GM15510 (cell line): ENCODE measurements around the gene FBXL15.

ENCODE experiments used
- POLR2A ChIP-seq: IDR thresholded peaks from 3 replicates; pipeline ENCODE4 v1.6.1; 2011; ENCODE audit warnings: borderline replicate concordance; ENCODE audit not compliant: insufficient read length; ENCODE audit errors: extremely low read depth

The FBXL15 gene, protein sequence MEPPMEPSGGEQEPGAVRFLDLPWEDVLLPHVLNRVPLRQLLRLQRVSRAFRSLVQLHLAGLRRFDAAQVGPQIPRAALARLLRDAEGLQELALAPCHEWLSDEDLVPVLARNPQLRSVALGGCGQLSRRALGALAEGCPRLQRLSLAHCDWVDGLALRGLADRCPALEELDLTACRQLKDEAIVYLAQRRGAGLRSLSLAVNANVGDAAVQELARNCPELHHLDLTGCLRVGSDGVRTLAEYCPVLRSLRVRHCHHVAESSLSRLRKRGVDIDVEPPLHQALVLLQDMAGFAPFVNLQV

DNA sequence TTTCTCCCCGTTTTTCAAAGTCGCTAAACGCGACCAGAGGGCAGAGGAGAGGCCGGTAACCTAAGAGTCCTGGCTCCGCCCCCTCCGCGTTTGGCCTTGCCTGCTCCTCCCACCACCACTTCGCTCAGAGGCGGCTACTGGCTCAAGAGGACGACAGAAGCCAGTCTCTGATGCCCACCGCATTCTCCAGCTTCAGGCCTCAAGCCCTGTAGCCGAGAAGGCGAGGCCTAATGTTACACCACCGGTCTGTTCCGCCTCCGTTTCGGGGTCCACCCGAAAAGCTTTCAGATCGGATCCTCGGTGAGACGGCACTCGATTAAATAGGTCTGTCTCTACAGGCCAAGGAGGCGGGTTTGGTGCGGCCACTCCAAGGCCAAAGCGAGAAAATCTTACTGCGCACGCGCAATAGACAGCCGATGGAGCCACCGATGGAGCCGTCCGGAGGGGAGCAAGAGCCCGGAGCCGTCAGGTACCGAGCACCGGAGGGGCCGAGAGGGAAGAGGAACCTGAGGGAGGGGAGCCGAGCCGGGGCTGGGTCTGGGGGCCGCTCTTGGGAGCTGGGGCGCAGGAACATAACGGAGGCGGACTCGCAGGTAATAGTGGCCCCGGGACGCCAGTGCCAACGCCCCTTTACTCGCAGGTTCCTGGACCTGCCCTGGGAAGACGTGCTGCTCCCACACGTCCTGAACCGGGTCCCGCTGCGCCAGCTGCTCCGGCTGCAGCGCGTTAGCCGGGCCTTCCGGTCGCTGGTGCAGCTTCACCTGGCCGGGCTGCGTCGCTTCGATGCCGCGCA, at the start of gene FBXL15:
Gene FBXL15 (plus strand): TSS at position 123 of the 793 bp plus-strand sequence. CDS start 294 bp downstream, at position 417.
- peak; percentile 37 for TF ChIP-seq POLR2A

DNA sequence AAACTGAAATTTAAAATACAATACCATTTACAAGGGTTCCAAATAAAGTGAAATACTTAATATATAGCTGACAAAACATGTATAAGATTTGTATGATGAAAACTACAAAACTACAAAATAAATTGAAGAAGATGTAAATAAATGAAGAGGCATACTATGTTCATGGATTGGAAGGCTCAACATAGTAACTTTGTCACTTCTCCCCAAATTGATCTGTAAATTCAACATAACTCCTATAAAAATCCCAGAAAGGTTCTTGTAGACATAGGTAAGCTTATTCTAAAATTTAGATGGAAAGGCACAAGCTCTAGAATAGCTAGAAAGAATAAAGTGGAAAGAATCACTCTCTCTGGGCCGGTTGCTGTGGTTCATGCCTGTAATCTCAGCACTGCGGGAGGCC, 49.3 kb upstream of the FBXL15 start:
- TF ChIP-seq POLR2A: no peak

DNA sequence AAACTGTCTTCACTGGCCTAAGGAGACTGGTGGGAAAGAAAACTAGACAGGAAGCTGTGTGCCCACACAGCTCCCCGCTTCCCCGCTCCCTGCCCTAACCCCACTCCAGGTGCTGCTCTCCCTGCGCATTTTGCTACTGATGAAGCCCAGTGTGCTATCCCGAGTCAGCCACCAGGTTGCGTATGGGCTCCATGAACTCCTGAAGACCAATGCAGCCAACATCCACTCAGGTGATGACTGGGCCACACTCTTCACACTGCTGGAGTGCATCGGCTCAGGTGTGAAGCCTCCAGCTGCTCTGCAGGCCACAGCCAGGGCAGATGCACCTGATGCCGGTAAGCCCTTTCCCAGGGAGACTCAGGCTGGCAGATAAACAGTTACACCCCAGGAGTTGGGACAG, 45.4 kb upstream of the FBXL15 start:
- no peak for TF ChIP-seq POLR2A

DNA sequence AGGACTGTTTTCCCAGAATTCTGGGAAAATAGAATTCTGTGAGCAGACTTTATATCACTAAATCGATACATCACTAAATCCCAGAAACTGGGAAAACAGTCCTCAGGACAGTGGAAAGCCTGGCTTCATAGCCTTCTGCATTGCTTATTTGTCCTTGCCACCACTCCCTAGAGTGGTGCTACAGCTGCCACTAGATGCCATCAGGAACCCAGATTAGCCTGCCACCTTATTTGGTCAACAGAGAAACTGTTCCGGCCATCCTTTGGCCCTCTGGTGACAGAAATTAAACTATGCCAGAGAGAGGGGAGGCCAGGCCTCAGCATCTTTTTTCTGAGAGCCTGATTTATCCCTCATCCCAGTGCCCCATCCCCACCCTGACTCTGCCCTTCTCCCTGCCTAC, 44.8 kb upstream of the FBXL15 start:
- TF ChIP-seq POLR2A: no peak

DNA sequence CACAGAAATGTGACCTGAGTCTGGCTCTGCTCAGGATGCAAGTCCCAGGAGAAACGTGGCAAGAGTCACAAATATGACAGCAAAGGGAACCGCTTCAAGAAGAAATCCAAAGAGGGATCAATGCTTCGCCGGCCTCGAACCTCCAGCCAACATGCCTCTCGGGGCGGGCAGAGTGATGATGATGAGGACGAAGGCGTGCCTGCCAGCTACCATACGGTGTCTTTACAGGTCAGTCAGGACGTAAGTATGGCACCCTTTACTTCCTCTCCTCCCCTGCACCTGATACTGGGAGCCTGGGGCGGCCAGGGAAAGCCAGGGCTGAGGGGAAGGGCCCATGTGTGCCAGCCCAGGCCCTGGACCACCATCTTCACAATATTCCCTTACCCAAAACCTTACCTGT, 43.7 kb upstream of the FBXL15 start:
- no peak for TF ChIP-seq POLR2A

DNA sequence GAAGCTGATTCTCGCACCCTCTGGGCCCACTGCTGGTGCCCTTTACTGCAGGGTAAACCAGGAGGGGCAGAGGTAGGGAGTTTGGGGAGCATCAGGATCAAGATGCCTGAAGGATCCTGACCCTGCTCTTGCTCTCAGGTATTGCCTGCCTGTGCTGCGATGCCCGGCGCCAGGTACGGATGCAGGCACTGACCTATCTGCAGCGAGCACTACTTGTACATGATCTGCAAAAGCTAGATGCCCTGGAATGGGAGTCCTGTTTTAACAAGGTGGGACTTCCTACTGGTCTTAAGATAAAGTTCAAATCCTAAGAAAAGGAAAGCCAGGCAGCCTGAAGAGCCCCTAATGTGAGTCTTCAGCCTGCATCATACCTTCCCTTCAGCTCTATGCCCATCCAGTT, 41.3 kb upstream of the FBXL15 start:
- TF ChIP-seq POLR2A: no peak

DNA sequence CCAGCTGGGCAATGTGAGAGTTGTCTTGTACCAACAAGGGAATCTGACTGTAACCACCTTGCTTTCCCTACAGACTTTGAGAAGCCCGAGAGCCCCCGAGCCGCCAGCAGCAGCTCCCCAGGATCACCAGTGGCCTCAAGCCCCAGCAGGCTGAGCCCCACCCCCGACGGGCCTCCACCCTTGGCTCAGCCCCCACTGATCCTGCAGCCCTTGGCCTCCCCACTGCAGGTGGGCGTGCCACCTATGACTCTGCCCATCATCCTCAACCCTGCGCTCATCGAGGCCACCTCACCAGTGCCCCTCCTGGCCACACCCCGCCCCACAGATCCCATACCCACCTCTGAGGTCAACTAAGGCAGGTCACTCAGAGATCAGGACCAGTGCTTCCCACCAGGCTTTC, 38.7 kb upstream of the FBXL15 start:
- TF ChIP-seq POLR2A: no peak

DNA sequence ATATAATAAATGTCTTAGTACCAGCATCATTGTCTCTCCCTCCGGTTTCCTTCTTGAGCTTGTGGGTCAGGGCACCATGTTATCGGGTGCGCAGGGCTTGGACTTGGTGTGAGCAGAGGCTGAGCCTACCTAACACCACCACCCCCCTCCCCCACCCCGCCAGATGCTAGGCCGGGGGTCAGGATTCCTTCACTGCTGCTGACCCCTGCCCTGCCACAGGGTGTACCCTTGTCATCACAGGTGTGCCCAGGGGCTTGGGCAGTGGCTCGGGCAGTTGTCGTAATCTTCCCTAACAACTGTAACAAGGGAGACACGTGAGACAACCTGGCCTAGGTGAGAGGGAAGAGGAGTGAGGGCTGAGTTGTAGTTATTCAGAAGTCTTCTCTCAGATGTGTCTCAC, 37.8 kb upstream of the FBXL15 start:
- TF ChIP-seq POLR2A: no peak

DNA sequence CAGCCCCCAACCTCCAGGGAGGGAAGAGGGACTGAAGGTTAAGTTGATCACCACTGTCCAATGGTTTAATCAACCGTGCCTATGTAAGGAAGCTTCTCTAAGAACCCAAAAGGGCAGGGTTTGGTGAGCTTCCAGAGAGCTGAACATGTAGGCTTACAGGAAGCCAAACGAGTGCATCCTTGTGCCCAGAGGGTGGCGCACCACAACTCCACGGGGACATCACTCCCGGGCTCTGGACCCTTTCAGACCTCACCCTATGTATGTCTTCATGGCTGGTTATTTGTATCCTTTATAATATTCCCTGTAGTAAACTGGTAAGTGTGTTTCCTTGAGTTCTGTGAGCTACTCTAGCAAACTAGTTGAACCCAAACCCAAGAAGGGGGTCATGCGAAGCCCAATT, 36.6 kb upstream of the FBXL15 start:
- TF ChIP-seq POLR2A: no peak

DNA sequence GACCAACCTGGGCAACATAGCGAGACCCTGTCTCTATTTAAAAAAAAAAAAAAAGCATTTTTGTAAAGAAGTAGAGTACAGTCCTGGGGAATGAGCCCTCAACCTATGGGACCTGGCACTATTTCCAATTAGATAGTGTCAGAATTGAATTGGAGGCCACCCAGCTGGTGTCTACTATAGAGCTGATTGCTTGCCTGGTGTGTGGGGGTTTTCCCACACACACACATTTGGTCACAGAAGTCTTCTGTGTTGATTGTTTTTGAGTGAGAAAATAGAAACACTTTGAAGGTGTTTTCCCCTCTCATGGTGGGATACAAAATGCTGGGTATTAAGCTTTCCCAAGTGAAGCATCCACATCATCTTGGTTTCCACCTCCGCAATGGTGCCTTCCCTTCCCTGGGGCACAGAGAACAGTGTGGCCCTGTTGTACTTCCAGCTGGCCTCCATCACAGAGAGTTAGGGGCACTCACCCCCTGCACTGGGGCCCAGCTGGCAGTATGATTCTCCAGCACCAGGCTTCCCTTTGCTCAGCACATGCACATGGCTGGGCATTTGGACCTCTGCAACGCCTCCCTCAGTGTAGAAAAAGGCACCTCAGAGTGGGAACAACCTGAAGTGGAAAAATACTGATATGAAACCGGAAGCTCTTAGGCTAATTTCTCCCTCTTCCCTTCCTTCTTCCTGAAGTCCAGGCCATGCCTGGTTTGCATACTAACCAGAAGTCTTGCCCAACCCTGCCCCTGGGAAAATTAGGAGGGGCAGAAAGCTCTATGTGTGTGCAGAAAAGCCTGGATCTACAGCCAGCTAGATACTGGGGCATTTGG, 35.8 kb upstream of the FBXL15 start:
- no peak for TF ChIP-seq POLR2A

DNA sequence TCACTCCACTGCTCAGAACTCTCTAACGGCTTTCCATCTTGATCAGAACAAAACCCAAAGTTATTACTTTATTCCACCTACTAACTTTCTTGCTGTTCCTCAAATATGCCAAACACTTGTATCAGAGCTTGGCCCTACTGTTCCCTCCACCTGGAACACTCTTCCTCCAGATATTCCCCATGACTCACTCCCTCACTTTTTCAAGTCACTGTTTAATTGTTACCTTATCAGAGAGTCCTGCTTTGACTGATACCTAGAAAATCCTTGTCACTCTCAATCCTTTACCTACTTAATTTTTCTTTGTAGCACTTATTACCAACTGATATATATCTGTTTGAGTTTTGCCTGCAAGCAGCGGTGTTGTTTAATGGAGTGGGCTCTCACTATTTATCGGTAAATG, 30.7 kb upstream of the FBXL15 start:
- TF ChIP-seq POLR2A: no peak

DNA sequence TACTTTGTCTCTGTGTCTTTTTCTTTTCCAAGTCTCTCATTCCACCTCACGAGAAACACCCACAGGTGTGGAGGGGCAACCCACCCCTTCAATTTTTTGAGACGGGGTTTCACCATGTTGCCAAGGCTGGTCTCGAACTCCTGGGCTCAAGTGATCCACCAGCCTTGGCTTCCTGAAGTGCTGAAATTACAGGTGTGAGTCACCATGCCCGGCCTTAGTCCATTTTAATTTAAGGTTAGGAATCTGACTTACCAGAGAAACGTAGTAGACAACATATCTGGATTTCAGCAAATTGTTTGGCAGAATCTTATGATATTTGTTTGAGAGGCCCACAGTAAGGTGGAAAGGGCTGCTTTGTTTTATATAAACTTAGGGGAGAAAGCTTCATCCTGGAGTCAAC, 28.3 kb upstream of the FBXL15 start:
- TF ChIP-seq POLR2A: no peak

DNA sequence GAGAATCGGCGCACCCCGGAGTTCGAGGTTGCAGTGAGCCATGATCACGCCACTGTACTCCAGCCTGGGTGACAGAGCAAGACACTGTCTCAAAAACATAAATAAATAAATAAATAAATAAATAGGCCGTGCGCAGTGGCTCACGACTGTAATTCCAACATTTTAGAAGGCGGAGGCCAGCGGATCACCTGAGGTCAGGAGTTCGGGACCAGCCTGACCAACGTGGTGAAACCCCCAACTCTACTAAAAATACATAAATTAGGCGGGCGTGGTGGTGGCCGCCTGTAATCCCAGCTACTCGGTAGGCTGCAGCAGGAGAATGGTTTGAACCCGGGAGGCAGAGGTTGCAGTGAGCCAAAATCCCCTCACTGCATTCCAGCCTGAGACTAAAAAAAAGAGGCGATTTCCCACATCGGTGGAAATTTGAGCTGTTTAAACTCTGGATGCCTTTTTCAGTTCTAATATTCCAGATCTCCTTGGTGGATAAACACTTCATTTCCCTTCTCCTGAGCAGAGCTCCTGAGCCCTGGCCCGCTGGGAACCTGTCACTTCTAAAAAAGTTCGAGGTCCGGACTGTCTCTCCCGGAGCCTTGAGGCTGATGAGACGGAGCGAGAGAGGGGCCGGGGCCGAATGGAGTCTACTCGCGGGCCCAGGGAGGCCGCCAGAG, 27.1 kb upstream of the FBXL15 start:
- TF ChIP-seq POLR2A: no peak

DNA sequence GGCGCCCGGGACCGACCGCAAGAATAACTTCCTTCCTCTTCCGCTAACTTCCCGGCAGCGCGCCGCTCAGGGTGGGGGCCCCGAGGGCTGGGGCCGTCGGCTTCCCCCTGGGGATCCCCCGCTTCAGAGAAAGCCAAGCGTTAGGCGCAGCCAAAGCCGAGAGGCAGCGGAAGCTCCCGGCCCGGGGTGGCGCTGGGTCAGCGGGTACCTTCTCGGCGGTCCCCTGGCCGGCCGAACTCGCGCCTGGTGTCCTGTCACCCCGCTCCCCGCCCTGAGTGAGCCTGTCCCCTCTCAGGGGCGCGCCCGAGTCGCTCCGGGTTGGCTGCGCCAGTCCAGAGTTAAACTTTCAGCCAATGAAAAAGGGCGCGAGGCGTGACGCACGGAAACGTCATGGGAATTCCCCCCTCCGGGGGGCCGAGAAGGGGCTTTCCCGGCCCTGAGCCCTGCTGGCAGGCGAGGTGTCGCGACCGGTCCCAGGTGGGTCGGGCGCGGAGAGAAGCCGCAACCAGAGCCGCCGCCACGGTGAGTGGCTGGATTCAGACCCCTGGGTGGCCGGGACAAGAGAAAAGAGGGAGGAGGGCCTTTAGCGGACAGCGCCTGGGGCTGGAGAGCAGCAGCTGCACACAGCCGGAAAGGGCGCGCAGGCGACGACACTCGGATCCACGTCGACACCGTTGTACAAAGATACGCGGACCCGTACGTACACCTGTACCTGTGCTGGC, 26.4 kb upstream of the FBXL15 start:
- peak; percentile 83 for TF ChIP-seq POLR2A
